Measurements from ENCODE around the gene ITGB8.
A peak's percentile ranks its signal among the peaks of the same experiment; 100 is the strongest.
"Not testable (repeated sequence)": the region's sequence is repeated elsewhere in the genome, so short reads cannot be mapped to it uniquely, and the experiment has no call there.

ITGB8 gene

GRCh38 chr7:20296444-20296843, 34.3 kb upstream of the ITGB8 start:
- FAIRE-seq = no peak
- DNase-seq (ENCODE audit: insufficient read length, low spot score) = no peak
- TF ChIP-seq POLR2A (IDR thresholded peaks at IDR 0.05; ENCODE audit: low read depth, low read length) (no peak), TAF1 (IDR thresholded peaks at IDR 0.05; ENCODE audit: low read depth, low read length) (no peak), SPI1 (IDR thresholded peaks at IDR 0.05; ENCODE audit: low read depth, low read length) (no peak), PAX5 (IDR thresholded peaks at IDR 0.05; ENCODE audit: insufficient read depth, low read length, severe bottlenecking) (no peak), POU2F2 (IDR thresholded peaks at IDR 0.05; ENCODE audit: low read depth, low read length) (no peak), POLR2AphosphoS5 (IDR thresholded peaks at IDR 0.05; ENCODE audit: low read depth, low read length) (no peak)

DNA sequence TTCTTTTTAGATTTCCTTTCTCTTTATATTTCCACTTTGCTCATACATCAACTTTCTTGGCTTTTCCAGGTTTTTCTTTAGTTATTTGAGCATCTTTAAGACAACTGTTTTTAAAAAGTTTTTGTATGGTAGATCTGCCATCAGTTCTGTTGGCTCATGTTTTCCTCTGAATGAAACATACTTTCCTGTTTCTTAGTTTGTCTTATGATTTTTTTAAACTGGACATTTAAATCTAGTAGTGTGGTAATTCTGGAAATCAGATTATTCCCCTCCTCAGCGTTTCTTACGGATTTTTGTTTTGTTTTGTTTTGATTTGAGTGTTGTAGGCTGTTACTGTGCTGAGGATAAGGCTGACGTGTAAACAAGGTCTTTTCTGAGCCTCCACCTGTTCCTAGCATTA, 33.8 kb upstream of the ITGB8 start:
- no peak for FAIRE-seq
- no peak for DNase-seq (ENCODE audit: insufficient read length, low spot score)
- TF ChIP-seq SPI1 (IDR thresholded peaks at IDR 0.05; ENCODE audit: low read depth, low read length) (no peak), PAX5 (IDR thresholded peaks at IDR 0.05; ENCODE audit: insufficient read depth, low read length, severe bottlenecking) (no peak), POLR2AphosphoS5 (IDR thresholded peaks at IDR 0.05; ENCODE audit: low read depth, low read length) (no peak), TAF1 (IDR thresholded peaks at IDR 0.05; ENCODE audit: low read depth, low read length) (no peak), POU2F2 (IDR thresholded peaks at IDR 0.05; ENCODE audit: low read depth, low read length) (no peak), POLR2A (IDR thresholded peaks at IDR 0.05; ENCODE audit: low read depth, low read length) (no peak)

DNA sequence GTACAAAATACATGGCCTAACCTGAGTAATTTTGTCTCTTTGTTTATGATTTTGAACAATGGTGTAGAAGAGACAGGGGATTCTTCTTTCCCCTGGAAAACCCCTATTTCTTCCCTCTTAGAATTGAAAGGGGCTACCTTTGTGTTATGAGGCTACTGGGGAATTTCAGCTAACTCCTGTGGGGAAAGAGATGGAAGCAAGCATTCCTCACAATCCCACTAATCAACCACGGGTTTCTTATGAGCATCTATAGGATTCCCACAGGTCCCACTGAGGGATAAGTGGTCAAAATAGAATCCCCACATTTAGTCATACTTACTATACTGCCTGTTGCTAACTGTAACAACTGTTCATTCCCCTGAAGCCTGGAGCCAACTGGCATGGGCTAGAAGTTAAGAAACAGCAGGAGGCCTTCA, 32.2 kb upstream of the ITGB8 start:
- TF ChIP-seq POLR2A (IDR thresholded peaks at IDR 0.05; ENCODE audit: low read depth, low read length) = no peak
- TF ChIP-seq PAX5 (IDR thresholded peaks at IDR 0.05; ENCODE audit: insufficient read depth, low read length, severe bottlenecking) = no peak
- no peak for TF ChIP-seq POLR2AphosphoS5 (IDR thresholded peaks at IDR 0.05; ENCODE audit: low read depth, low read length)
- no peak for TF ChIP-seq POU2F2 (IDR thresholded peaks at IDR 0.05; ENCODE audit: low read depth, low read length)
- no peak for TF ChIP-seq TAF1 (IDR thresholded peaks at IDR 0.05; ENCODE audit: low read depth, low read length)
- TF ChIP-seq SPI1 (IDR thresholded peaks at IDR 0.05; ENCODE audit: low read depth, low read length) = no peak
- FAIRE-seq = no peak
- DNase-seq (ENCODE audit: insufficient read length, low spot score) = no peak

DNA sequence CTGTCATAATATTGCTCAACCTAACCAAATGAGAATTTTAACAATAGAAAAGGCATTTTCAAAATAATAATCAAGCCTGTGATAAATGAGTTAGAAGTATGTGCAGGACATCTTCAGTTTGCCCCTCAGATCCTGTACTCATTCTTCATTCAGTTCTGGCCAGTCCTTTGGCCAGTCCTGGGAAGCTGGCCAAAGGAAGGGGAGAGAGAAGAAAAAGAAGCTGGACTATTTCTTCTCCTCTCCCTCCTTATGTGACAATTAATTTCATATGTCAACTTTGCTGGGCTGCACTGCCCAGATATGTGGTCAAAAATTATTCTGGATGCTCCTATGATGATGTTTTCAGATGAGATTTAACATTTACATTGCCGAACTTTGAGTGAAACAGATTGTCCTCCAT, 31.6 kb upstream of the ITGB8 start:
- no peak for FAIRE-seq
- TF ChIP-seq PAX5 (IDR thresholded peaks at IDR 0.05; ENCODE audit: insufficient read depth, low read length, severe bottlenecking) (no peak), TAF1 (IDR thresholded peaks at IDR 0.05; ENCODE audit: low read depth, low read length) (no peak), POLR2A (IDR thresholded peaks at IDR 0.05; ENCODE audit: low read depth, low read length) (no peak), SPI1 (IDR thresholded peaks at IDR 0.05; ENCODE audit: low read depth, low read length) (no peak), POLR2AphosphoS5 (IDR thresholded peaks at IDR 0.05; ENCODE audit: low read depth, low read length) (no peak), POU2F2 (IDR thresholded peaks at IDR 0.05; ENCODE audit: low read depth, low read length) (no peak)
- no peak for DNase-seq (ENCODE audit: insufficient read length, low spot score)

DNA sequence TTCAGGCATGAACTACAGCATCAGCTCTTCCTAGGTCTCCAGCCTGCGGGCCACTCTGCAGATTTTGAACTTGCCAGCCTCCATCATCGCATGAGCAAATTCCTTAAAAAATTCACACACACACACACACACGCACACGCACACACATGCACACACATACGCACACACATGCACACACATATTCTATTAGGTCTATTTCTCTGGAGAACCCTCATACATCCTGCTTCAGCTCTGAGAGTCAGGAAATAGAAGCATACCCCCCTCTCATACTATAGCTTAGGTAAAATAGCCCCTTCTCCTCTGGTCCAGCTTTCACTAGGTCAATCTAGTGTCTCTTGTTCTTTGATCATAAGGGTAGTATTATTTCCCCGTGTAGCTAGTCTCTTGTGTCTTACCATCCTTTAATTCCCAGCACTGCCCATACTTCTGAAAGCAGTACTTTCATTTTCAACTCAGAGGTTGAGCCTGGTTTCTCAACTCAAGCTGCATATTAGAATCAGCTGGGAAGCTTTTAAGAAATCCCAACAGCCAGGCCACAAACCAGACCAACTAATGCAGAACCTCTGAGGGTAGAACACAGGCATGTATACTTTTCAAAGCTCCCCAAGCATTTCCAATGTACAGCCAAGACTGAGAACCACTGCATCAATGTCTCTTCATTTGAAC, 30.9 kb upstream of the ITGB8 start:
- FAIRE-seq = peak; percentile 59
- no peak for DNase-seq (ENCODE audit: insufficient read length, low spot score)

GRCh38 chr7:20301311-20301939, 29.3 kb upstream of the ITGB8 start:
- no peak for FAIRE-seq
- TF ChIP-seq POU2F2 (IDR thresholded peaks at IDR 0.05; ENCODE audit: low read depth, low read length) (no peak), TAF1 (IDR thresholded peaks at IDR 0.05; ENCODE audit: low read depth, low read length) (no peak), PAX5 (IDR thresholded peaks at IDR 0.05; ENCODE audit: insufficient read depth, low read length, severe bottlenecking) (no peak), POLR2A (IDR thresholded peaks at IDR 0.05; ENCODE audit: low read depth, low read length) (no peak), SPI1 (IDR thresholded peaks at IDR 0.05; ENCODE audit: low read depth, low read length) (no peak), POLR2AphosphoS5 (IDR thresholded peaks at IDR 0.05; ENCODE audit: low read depth, low read length) (no peak)
- no peak for DNase-seq (ENCODE audit: insufficient read length, low spot score)

More for the DNA sequence above, 30.9 kb upstream of the ITGB8 start:
- TF ChIP-seq SPI1 (IDR thresholded peaks at IDR 0.05; ENCODE audit: low read depth, low read length) = no peak
- TF ChIP-seq PAX5 (IDR thresholded peaks at IDR 0.05; ENCODE audit: insufficient read depth, low read length, severe bottlenecking) = no peak
- no peak for TF ChIP-seq TAF1 (IDR thresholded peaks at IDR 0.05; ENCODE audit: low read depth, low read length)
- no peak for TF ChIP-seq POU2F2 (IDR thresholded peaks at IDR 0.05; ENCODE audit: low read depth, low read length)
- no peak for TF ChIP-seq POLR2A (IDR thresholded peaks at IDR 0.05; ENCODE audit: low read depth, low read length)
- no peak for TF ChIP-seq POLR2AphosphoS5 (IDR thresholded peaks at IDR 0.05; ENCODE audit: low read depth, low read length)

DNA sequence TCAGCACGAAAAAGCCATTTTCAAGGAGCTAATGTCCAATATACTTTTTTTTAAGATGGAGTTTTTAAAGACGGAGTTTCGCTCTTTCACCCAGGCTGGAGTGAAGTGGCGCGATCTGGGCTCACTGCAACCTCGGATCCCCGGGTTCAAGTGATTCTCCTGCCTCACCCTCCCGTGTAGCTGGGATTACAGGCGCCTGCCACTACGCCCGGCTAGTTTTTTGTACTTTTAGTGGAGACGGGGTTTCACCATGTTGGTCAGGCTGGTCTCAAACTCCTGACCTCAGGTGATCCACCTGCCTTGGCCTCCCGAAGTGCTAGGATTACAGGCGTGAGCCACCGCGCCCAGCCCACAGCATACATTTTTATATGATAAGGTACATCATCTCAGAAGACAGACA, 28.4 kb upstream of the ITGB8 start:
- FAIRE-seq; DNase-seq (ENCODE audit: insufficient read length, low spot score): not testable (repeated sequence)

DNA sequence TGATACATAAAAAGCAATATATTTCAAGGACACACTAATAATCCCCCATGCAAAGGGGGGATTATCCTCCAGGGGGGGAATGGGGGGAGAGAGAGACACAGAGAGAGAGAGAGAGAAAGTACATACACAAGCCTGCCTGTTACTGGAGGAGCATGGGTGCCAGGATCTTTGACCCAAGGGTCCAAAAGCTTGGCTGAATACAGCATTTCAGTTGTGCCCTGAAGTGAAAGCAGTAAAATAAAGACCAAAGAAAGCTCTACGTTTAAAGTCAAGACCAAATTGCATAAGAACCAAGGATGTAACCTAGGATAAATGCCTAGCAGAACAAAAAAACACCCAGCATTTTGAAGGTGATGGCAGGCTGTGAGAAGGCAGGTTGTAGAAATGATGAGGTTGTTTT, 27.8 kb upstream of the ITGB8 start:
- no peak for FAIRE-seq
- no peak for DNase-seq (ENCODE audit: insufficient read length, low spot score)
- no peak for TF ChIP-seq POLR2AphosphoS5 (IDR thresholded peaks at IDR 0.05; ENCODE audit: low read depth, low read length)
- TF ChIP-seq POLR2A (IDR thresholded peaks at IDR 0.05; ENCODE audit: low read depth, low read length) = no peak
- no peak for TF ChIP-seq SPI1 (IDR thresholded peaks at IDR 0.05; ENCODE audit: low read depth, low read length)
- TF ChIP-seq TAF1 (IDR thresholded peaks at IDR 0.05; ENCODE audit: low read depth, low read length) = no peak
- no peak for TF ChIP-seq PAX5 (IDR thresholded peaks at IDR 0.05; ENCODE audit: insufficient read depth, low read length, severe bottlenecking)
- no peak for TF ChIP-seq POU2F2 (IDR thresholded peaks at IDR 0.05; ENCODE audit: low read depth, low read length)

DNA sequence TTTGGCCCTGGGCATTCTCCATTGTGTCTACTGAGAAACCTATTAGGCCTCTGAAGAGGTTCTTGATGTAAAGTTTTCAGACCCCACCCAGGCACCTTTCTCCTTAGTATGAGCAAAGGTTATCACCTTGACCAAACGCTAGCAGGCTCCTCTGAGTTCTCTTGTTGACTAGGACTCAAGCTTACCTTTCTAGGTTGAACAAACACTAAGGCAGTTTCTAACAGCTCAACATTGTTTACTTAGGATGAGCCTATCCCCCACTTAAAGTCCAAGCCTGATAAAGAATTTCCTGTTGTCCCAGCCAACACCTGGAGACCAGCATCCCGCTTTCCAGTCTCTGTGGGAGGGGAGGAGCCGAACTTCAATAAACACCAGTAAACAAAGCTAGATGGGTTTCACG, 26.3 kb upstream of the ITGB8 start:
- DNase-seq (ENCODE audit: insufficient read length, low spot score) = no peak
- TF ChIP-seq PAX5 (IDR thresholded peaks at IDR 0.05; ENCODE audit: insufficient read depth, low read length, severe bottlenecking) (no peak), TAF1 (IDR thresholded peaks at IDR 0.05; ENCODE audit: low read depth, low read length) (no peak), POLR2AphosphoS5 (IDR thresholded peaks at IDR 0.05; ENCODE audit: low read depth, low read length) (no peak), SPI1 (IDR thresholded peaks at IDR 0.05; ENCODE audit: low read depth, low read length) (no peak), POU2F2 (IDR thresholded peaks at IDR 0.05; ENCODE audit: low read depth, low read length) (no peak), POLR2A (IDR thresholded peaks at IDR 0.05; ENCODE audit: low read depth, low read length) (no peak)
- FAIRE-seq = no peak

DNA sequence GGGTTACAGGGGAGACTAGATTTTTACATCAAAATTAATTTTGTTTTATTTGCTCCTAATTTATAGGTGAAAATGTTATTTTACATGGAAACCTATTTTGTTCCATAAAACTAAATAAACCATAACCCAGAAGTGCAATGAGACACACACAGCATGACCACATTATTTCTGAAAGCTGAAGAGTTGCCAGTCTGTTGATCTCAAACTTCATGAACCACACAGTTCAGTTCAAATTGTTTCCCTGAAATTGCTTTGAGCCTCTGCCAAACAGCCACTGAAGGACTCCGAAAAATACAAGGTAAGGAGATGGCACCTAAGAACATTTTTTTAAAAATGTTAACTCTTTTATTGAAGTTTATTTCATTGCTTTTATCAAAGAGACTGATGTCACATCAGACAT, 25.0 kb upstream of the ITGB8 start:
- no peak for TF ChIP-seq PAX5 (IDR thresholded peaks at IDR 0.05; ENCODE audit: insufficient read depth, low read length, severe bottlenecking)
- TF ChIP-seq SPI1 (IDR thresholded peaks at IDR 0.05; ENCODE audit: low read depth, low read length) = no peak
- no peak for TF ChIP-seq POU2F2 (IDR thresholded peaks at IDR 0.05; ENCODE audit: low read depth, low read length)
- no peak for TF ChIP-seq POLR2A (IDR thresholded peaks at IDR 0.05; ENCODE audit: low read depth, low read length)
- DNase-seq (ENCODE audit: insufficient read length, low spot score) = no peak
- FAIRE-seq = no peak

All from GM12891 (cell line).